Activated CD4-positive, alpha-beta T cell treated with anti-CD3 and anti-CD28 coated beads, Interleukin-2, Interleukin-4, amounts not matched to agents 100 ng/mL and 50 ng/mL, durations not matched to agents 16 hours and 8 hours (primary cell): Measurements from ENCODE around the gene TGM3.
"Not testable (repeated sequence)": the region's sequence is repeated elsewhere in the genome, so short reads cannot be mapped to it uniquely, and the experiment has no call there.

ENCODE experiments used
- DNase-seq: peaks from one replicate; pipeline ENCODE4 v3.0.0-alpha.2; 2020; ENCODE audit warnings: low spot score

TGM3 gene

GRCh38 chr20:2295886-2296515, at the start of gene TGM3:
Gene TGM3 (plus strand): TSS chr20:2296001. CDS start chr20:2296064, 63 bp downstream.
- no peak for DNase-seq

- DNase-seq = no peak
Measured at GRCh38 chr20:2246069-2246491, 49.7 kb upstream of the TGM3 start.

GRCh38 chr20:2248837-2249236, 47.0 kb upstream of the TGM3 start:
- DNase-seq = no peak

GRCh38 chr20:2249935-2250334, 45.9 kb upstream of the TGM3 start:
- DNase-seq = no peak

- DNase-seq = no peak
Measured at GRCh38 chr20:2252419-2252997, 43.3 kb upstream of the TGM3 start.

GRCh38 chr20:2253256-2253655, 42.5 kb upstream of the TGM3 start:
- no peak for DNase-seq

GRCh38 chr20:2254333-2254732, 41.5 kb upstream of the TGM3 start:
- no peak for DNase-seq

- DNase-seq = no peak
Measured at GRCh38 chr20:2255926-2256531, 39.8 kb upstream of the TGM3 start.

- DNase-seq = no peak
Measured at GRCh38 chr20:2259731-2260130, 36.1 kb upstream of the TGM3 start.

GRCh38 chr20:2260250-2260649, 35.6 kb upstream of the TGM3 start:
- DNase-seq = no peak

- no peak for DNase-seq
Measured at GRCh38 chr20:2261046-2261485, 34.7 kb upstream of the TGM3 start.

- no peak for DNase-seq
Measured at GRCh38 chr20:2261629-2262028, 34.2 kb upstream of the TGM3 start.

- DNase-seq = no peak
Measured at GRCh38 chr20:2264118-2264517, 31.7 kb upstream of the TGM3 start.

GRCh38 chr20:2264621-2265374, 31.0 kb upstream of the TGM3 start:
- not testable (repeated sequence) for DNase-seq

- DNase-seq = no peak
Measured at GRCh38 chr20:2273634-2274302, 22.0 kb upstream of the TGM3 start.

GRCh38 chr20:2276015-2276414, 19.8 kb upstream of the TGM3 start:
- DNase-seq = no peak

- DNase-seq = no peak
Measured at GRCh38 chr20:2279253-2279779, 16.5 kb upstream of the TGM3 start.

- DNase-seq = no peak
Measured at GRCh38 chr20:2280082-2280481, 15.7 kb upstream of the TGM3 start.

GRCh38 chr20:2281563-2281962, 14.2 kb upstream of the TGM3 start:
- DNase-seq = no peak

- DNase-seq = no peak
Measured at GRCh38 chr20:2282181-2282580, 13.6 kb upstream of the TGM3 start.

GRCh38 chr20:2283706-2284423, 11.9 kb upstream of the TGM3 start:
- DNase-seq = no peak
